ENCODE results near the gene SLC25A29. TPM values are rescaled to one million over a fixed set of nuclear protein-coding genes. Genes with fewer than 3 reads are reported as not detected.
A peak's percentile ranks its signal among the peaks of the same experiment; 100 is the strongest.

SLC25A29 gene
- polyA plus RNA-seq, 1 donor = 78.0 TPM

DNA sequence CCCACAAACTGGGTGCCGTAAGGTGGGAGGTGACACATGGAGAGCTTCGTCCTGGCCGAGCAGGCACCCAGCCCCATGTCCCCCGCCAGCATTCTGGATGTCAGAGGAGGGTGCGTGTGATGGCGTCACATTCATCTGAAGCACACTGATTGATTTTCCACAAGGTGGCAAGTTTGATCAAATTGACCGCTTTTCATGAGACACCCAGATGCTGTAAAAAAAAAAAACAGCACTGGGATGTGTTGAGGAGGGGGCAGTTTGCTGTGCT, 24.2 kb downstream of the SLC25A29 start:
- DNase-seq = no peak

- no peak for DNase-seq
Measured at GRCh38 chr14:100281286-100282082, 24.8 kb downstream of the SLC25A29 start.

- no peak for DNase-seq
Measured at GRCh38 chr14:100279563-100279962, 26.7 kb downstream of the SLC25A29 start.

- DNase-seq = no peak
Measured at GRCh38 chr14:100279133-100279532, 27.1 kb downstream of the SLC25A29 start.

GRCh38 chr14:100278702-100279101, 27.5 kb downstream of the SLC25A29 start:
- DNase-seq = no peak

- no peak for DNase-seq
Measured at GRCh38 chr14:100275214-100275613, 31.0 kb downstream of the SLC25A29 start.

- no peak for DNase-seq
Measured at GRCh38 chr14:100274250-100274649, 32.0 kb downstream of the SLC25A29 start.

- DNase-seq = no peak
Measured at GRCh38 chr14:100271247-100271939, 34.9 kb downstream of the SLC25A29 start.

DNA sequence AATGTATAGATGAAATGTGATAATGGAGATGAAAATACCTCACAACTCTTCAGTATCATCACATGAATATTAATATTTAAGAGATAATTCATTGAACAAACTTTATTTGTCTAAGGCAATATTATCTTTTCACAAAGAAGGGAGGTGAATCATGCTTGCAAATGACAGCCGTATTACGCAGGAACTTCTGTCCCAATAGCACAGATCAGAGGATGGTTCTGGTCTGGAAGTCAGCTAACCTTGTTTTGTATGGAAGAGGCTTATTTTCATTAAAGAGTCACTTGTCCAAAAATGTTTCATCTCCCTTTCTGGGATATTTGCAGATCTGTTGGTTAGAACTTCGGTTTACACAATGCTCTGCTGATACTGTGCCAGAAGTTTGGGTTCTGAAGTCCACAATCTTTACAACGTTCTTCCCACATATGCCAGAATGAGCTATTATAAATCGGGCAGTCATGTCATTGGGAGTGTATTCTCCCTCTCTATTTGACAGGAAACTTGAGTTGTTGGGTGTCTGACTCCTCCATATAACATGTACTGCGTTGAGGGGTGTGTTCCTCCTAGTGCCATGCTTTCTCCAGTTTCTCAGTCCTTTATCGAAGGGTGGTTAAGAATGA, 37.5 kb downstream of the SLC25A29 start:
- no peak for DNase-seq

DNA sequence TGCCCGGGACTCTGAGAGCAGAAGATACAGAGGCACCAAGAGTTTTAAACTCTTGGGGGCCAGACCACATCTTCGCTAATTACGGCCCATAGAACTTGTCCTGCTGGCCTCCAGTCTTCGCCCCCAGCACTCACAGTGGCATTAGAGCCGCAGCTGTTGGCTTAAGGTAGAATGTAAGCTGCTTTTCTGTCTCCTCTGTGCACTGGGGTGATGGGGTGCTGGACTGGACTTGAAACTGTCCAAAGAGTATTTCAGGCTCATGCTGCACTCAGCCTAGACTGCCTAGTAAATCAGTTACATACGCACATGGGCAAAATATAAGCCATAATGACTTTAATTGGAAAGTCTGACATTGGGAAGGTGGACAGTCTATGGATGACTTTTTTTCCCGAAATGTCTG, 38.3 kb downstream of the SLC25A29 start:
- no peak for DNase-seq

GRCh38 chr14:100263141-100263540, 43.1 kb downstream of the SLC25A29 start:
- no peak for DNase-seq

DNA sequence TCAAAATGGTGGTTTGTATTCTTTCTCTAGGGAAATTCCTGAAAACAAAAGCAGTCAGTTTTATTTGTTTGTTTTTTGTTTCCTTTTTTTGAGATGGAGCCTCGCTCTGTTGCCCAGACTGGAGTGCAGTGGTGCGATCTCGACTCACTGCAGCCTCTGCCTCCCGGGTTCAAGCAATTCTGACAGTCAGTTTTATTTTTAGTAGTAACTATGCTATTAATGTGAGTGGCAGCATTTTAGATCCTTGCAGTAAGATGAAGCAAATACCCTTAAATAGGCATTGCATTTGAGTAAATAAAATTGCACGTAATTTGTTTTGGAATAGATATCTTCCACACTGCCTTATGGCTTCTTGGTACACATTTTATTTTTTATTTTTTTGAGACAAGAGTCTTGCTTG, 43.7 kb downstream of the SLC25A29 start:
- DNase-seq = no peak

DNA sequence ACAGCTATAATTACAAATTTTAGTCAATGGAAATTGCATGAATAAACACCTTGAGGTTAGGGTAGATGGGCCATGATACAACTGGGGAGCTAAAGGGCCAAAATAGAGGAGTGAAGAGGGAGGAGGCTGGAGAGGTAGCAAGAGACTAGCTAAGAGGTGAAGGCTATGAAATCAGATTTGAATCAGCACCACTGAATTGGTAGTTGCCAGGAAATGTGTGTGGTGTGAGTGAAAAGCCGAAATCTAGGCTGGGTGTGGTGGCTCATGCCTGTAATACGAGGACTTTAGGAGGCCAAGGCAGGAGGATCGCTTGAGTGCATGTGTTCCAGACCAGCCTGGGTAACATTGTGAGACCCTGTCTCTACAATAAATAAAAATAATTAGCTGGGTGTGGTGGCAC, 44.6 kb downstream of the SLC25A29 start:
- no peak for DNase-seq

GRCh38 chr14:100256339-100256895, 49.8 kb downstream of the SLC25A29 start:
- no peak for DNase-seq

DNA sequence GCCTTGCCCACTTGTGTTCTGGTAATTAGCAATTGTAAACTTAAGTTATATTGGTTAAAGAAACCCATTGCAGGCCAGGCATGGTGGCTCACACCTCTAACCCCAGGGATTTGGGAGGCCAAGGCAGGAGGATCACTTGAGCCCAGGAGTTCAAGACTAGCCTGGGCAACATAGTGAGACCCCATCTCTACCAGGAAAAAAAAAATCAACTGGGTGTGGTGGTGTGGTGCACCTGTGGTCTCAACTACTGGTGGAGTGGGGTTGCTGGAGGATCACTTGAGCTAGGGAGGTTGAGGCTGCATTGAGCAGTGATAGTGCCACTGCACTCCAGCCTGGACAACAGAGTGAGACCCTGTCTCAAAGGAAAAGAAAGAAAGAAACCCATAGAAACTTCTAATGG, 53.6 kb downstream of the SLC25A29 start:
- DNase-seq = no peak

DNA sequence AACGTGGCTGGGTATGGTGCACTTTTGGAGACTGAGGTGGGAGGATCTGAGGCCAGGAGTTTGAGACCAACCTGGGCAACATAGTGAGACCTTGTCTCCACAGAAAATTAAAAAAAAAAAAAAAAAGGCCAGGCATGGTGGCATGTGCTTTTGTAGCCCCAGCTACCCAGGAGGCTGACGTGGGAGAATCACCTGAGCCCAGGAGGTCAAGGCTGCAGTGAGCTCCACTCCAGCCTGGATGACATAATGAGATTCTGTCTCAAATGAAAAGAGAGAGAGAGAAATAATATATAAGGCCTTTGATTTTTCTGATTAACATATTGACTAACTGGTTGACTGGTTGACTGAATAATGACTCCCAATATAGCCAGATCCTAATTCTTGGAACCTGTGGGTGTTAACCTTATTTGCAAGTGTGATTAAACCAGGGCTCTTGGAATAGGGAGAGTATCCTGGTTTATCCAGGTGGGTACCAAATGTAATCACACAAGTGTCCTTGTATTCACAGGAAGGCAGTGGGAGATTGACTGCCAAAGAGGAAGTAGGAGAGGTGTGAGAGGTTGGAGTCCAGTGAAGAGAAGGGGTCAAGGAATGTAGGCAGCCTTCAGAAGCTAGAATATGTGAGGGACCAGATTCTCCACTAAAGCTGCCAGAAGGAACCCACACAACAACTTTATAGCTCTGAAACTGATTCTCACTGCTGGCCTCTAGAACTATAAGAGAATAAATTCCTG, 55.3 kb downstream of the SLC25A29 start:
- no peak for DNase-seq

- peak; percentile 65 for DNase-seq
Measured at GRCh38 chr14:100246809-100247428, 59.3 kb downstream of the SLC25A29 start.

GRCh38 chr14:100243020-100243419, 63.2 kb downstream of the SLC25A29 start:
- DNase-seq = no peak

DNA sequence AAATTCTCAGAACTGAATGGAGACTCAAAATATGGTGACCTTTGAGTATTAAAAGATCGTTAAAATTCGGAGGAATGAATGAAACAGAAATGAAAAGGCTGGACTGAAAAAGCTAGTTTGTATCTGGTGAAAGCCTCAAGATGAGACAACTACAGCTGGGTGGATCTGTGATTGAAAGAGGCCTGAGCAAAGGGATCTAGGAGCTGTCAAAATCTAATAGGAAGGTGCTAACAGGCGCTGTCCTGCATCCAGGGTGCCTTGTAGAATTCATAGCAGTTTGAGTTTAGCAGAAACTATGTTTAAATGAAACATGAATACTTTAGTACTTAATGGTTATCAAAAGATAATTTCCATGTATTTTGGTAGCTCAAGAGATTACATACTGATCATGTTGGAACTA, 65.0 kb downstream of the SLC25A29 start:
- DNase-seq = no peak

Measured in left kidney (tissue), 2 donors.